Measurements from ENCODE around the gene CEP63. TPM values are rescaled to one million over a fixed set of nuclear protein-coding genes. Genes with fewer than 3 reads are reported as not detected.

Gene CEP63
- total and polyA plus RNA-seq, 9 donors: 16.6 to 74.1 (median 22.2) TPM

DNA sequence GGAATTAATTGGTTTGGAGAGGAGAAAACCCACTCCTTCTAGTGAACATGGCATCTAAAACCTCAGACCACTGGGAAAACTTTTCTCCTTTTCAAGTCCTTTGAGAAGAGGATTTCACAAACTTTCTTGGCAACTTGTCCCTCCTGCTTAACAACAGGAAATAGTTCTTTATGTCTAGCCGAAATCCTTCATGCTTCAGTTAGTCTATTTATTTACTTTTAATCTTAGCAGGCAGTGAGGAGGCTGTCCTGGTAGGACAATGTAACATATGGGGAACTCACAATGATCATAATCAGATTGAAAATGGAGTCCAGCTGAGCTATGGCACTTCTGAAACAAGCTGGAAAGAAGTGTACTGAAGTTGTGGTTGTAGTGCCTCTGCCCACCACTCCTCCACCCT lies 114.3 kb downstream of the CEP63 start:
- TF ChIP-seq POLR2A (IDR thresholded peaks at IDR 0.05) (no peak), CTCF (IDR thresholded peaks at IDR 0.05) (no peak), EP300 (IDR thresholded peaks at IDR 0.05) (no peak)
- no peaks in the 10 kb centered on the region for H3K9me3 ChIP-seq
- intact Hi-C loops (cut with DNase I): loop anchor here (5.0 to 10.0 kb wide), 4 partner anchors 155 to 1297 kb away; no protein-coding TSS in a partner anchor
- 49 to 57% (median 54%) methylated on average over 1 of the region's 1 CpG for WGBS, 3 donors
- no peaks in the 10 kb centered on the region for H3K4me1 ChIP-seq (ENCODE audit: insufficient read depth)
- no peak for DNase-seq
- H3K27me3 ChIP-seq: no peaks in the 10 kb centered on the region
- H3K4me3 ChIP-seq: no peak overlapping the region
- no peak overlapping the region for H3K27ac ChIP-seq
- no peaks in the 10 kb centered on the region for H3K36me3 ChIP-seq

GRCh38 chr3:134600685-134601463 lies 115.0 kb downstream of the CEP63 start:
- intact Hi-C loops (cut with DNase I): loop anchor here (5.0 to 10.0 kb wide), 4 partner anchors 154 to 1296 kb away; no protein-coding TSS in a partner anchor
- no peak overlapping the region for H3K27ac ChIP-seq
- WGBS, 3 donors: 4 to 11% (median 8%) methylated on average over 31 of the region's 31 CpGs
- no peaks in the 10 kb centered on the region for H3K36me3 ChIP-seq
- H3K4me1 ChIP-seq (ENCODE audit: insufficient read depth): no peaks in the 10 kb centered on the region
- peak overlapping the region; percentile 15 for H3K4me3 ChIP-seq
- peak; percentile 39 to 80 (median 73) for DNase-seq
- no peaks in the 10 kb centered on the region for H3K27me3 ChIP-seq
- TF ChIP-seq POLR2A (IDR thresholded peaks at IDR 0.05) (no peak), CTCF (IDR thresholded peaks at IDR 0.05) (peak; percentile 58 to 86 (median 65))
- no peaks in the 10 kb centered on the region for H3K9me3 ChIP-seq

DNA sequence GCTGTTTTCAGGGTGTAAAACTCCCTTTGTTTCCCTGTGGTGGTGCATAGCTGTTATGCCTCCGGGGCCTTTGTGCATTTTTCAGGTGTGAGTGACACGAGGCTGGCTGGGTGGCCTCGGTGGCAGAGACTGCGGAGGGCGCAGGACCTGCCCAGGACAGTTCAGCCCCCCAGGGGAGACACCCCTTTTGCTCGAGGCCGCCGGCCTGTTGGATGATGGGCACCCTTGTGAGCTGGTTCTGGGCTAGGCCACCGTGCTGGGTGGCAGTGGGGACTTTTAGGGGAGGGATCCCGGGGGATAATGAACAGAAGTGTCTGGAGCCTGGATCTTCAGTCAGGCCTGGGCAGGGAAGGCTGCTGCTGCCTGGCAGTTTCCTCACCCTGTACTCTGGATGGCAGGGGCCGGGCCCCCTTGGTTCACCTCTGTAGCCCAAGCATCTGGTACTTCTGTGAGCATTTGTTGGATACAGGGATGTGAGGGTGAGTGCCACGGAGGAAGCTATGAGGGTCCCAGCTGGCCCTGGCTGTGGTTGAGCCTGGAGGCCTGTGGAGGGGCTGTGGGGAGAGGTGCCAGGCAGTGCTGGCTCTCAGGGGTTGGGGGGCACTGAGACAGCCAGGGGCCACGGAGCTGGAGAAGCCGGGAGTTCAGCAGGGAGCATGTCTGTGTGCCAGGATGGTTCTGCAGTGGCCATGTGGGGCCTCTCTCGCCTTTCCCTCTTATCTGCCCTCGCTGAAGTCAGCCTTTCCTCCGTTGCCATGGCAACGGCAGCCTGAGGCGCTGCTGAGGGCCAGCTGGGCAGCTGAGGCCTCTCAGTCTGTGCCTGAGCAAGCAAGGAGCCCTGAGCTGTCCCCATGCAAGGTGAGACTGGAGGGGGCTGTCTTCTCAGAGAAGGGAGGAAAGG lies 115.9 kb downstream of the CEP63 start:
- TF ChIP-seq EP300 (IDR thresholded peaks at IDR 0.05): no peak
- no peak for TF ChIP-seq POLR2A (IDR thresholded peaks at IDR 0.05)
- no peak for TF ChIP-seq CTCF (IDR thresholded peaks at IDR 0.05)
- Histone ChIP-seq H3K9me3 (no peaks in the 10 kb centered on the region), H3K36me3 (no peaks in the 10 kb centered on the region), H3K4me1 (ENCODE audit: insufficient read depth) (no peaks in the 10 kb centered on the region), H3K27me3 (no peaks in the 10 kb centered on the region), H3K4me3 (no peak overlapping the region), H3K27ac (no peak overlapping the region)
- 42 to 56% (median 44%) methylated on average over 19 of the region's 19 CpGs for WGBS, 3 donors
- intact Hi-C loops (cut with DNase I): loop anchor here (5.0 to 10.0 kb wide), 4 partner anchors 153 to 1296 kb away; no protein-coding TSS in a partner anchor
- peak in 4 of 5 donors; percentile 45 to 80 (median 69) for DNase-seq

- intact Hi-C loops (cut with DNase I): loop anchor here (5.0 to 10.0 kb wide), 4 partner anchors 152 to 1295 kb away; no protein-coding TSS in a partner anchor
- TF ChIP-seq POLR2A (IDR thresholded peaks at IDR 0.05): no peak
- no peak for TF ChIP-seq CTCF (IDR thresholded peaks at IDR 0.05)
- TF ChIP-seq EP300 (IDR thresholded peaks at IDR 0.05): no peak
- H3K9me3 ChIP-seq: no peaks in the 10 kb centered on the region
- DNase-seq: no peak
- no peak overlapping the region for H3K4me3 ChIP-seq
- H3K36me3 ChIP-seq: no peaks in the 10 kb centered on the region
- no peak overlapping the region for H3K27ac ChIP-seq
- 41 to 52% (median 43%) methylated on average over 6 of the region's 6 CpGs for WGBS, 3 donors
- no peaks in the 10 kb centered on the region for H3K27me3 ChIP-seq
- H3K4me1 ChIP-seq (ENCODE audit: insufficient read depth): no peaks in the 10 kb centered on the region
Observed at GRCh38 chr3:134602440-134602814, 116.6 kb downstream of the CEP63 start.
